Astrocyte (in vitro differentiated cells and primary cell): Measurements from ENCODE around the gene CPNE2. TPM values are rescaled to one million over a fixed set of nuclear protein-coding genes. Genes with fewer than 3 reads are reported as not detected.

Source experiments
- DNase-seq: peaks from one replicate; pipeline ENCODE4 v3.0.0-alpha.2; 2010; ENCODE audit warnings: low read depth
- FAIRE-seq: peaks from 2 replicates; lab custom pipeline; 2011; peaks lifted over from hg19 to GRCh38; lab: Jason Lieb, UNC
- H2AFZ ChIP-seq: 2 replicates; pipeline ENCODE4 v1.6.0; 2012; ENCODE audit warnings: low read depth, low read length, inconsistent platforms
- H3K27ac ChIP-seq: 2 replicates; pipeline ENCODE4 v1.5.1; 2011; ENCODE audit warnings: low read depth, low read length, inconsistent platforms
- H3K27me3 ChIP-seq: 2 replicates; pipeline ENCODE4 v1.6.0; 2011; ENCODE audit warnings: low read length, inconsistent platforms; ENCODE audit not compliant: insufficient read depth
- H3K36me3 ChIP-seq: 2 replicates; pipeline ENCODE4 v1.5.1; 2011; ENCODE audit warnings: low read length, inconsistent platforms; ENCODE audit not compliant: insufficient read depth
- H3K4me1 ChIP-seq: 2 replicates; pipeline ENCODE4 v1.5.1; 2011; ENCODE audit warnings: low read length, inconsistent platforms; ENCODE audit not compliant: insufficient read depth
- H3K4me2 ChIP-seq: 2 replicates; pipeline ENCODE4 v1.6.0; 2012; ENCODE audit warnings: low read length, inconsistent platforms
- H3K4me3 ChIP-seq: 2 replicates; pipeline ENCODE4 v1.5.1; 2011; ENCODE audit warnings: low read depth, mild to moderate bottlenecking, low read length, inconsistent platforms; ENCODE audit not compliant: insufficient read depth
- H3K79me2 ChIP-seq: 2 replicates; pipeline ENCODE4 v1.6.0; 2012; ENCODE audit warnings: mild to moderate bottlenecking, low read length, inconsistent platforms; ENCODE audit not compliant: insufficient read depth
- H3K9ac ChIP-seq: 2 replicates; pipeline ENCODE4 v1.6.0; 2012; ENCODE audit warnings: mild to moderate bottlenecking, low read length, inconsistent platforms
- H3K9me3 ChIP-seq: 2 replicates; pipeline ENCODE4 v1.5.1; 2012; ENCODE audit warnings: low read depth, mild to moderate bottlenecking, low read length, inconsistent platforms; ENCODE audit not compliant: insufficient read depth
- H4K20me1 ChIP-seq: 2 replicates; pipeline ENCODE4 v1.6.0; 2012; ENCODE audit warnings: low read length, inconsistent platforms; ENCODE audit not compliant: insufficient read depth
- H3K27ac Mint-ChIP-seq: one replicate; pipeline ENCODE4 v1.8.0; 2021; ENCODE audit warnings: mild to moderate bottlenecking, mixed read lengths; ENCODE audit not compliant: unreplicated experiment
- H3K27me3 Mint-ChIP-seq: one replicate; pipeline ENCODE4 v1.8.0; 2021; ENCODE audit warnings: low read depth, mixed read lengths; ENCODE audit not compliant: unreplicated experiment
- H3K36me3 Mint-ChIP-seq: one replicate; pipeline ENCODE4 v1.8.0; 2021; ENCODE audit warnings: low read depth, mixed read lengths; ENCODE audit not compliant: unreplicated experiment
- H3K4me1 Mint-ChIP-seq: one replicate; pipeline ENCODE4 v1.8.0; 2021; ENCODE audit warnings: low read depth, mixed read lengths; ENCODE audit not compliant: unreplicated experiment
- H3K4me3 Mint-ChIP-seq: one replicate; pipeline ENCODE4 v1.8.0; 2021; ENCODE audit warnings: mild to moderate bottlenecking, moderate library complexity, mixed read lengths; ENCODE audit not compliant: unreplicated experiment
- H3K9me3 Mint-ChIP-seq: one replicate; pipeline ENCODE4 v1.8.0; 2021; ENCODE audit warnings: mild to moderate bottlenecking, mixed read lengths; ENCODE audit not compliant: unreplicated experiment
- CTCF ChIP-seq: IDR thresholded peaks from 2 replicates; pipeline ENCODE4 v1.5.1; 2011; ENCODE audit warnings: low read depth, mild to moderate bottlenecking, inconsistent platforms, low read length, moderate library complexity; ENCODE audit not compliant: insufficient read depth
- EZH2 ChIP-seq: IDR thresholded peaks from 2 replicates; pipeline ENCODE4 v1.6.1; 2012; ENCODE audit warnings: mild to moderate bottlenecking, low read length, inconsistent platforms; ENCODE audit not compliant: insufficient read depth
- total RNA-seq: library from RNA; stranded (reverse); gene quantifications from 2 replicates; pipeline ENCODE4 v1.2.1, GENCODE V29; 2021

The CPNE2 gene
- total RNA-seq, 1 donor from 2014 or later, result 19.3 TPM

DNA sequence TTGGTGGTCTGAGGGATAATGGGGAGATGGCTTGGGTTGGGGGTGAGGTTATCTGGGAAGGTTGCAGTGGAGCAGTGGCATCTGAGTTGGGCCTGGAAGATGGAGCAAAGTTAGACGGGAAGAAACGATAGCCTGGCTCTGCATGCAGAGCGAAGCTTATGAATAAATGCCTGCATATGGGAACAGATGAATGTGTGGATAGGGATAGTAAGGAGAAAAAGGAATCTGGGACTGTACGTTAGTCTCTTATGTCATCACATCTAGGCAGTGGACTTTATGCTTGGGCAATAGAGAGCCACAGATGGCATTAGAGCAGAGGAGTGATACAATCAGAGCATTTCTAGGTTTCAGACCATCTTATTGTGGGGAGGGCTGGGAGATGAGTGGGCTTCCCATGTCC, 33.0 kb downstream of the CPNE2 start:
- Mint-ChIP-seq H3K4me1 (peaks cover 4% of the 10 kb centered on the region), H3K9me3 (no peaks in the 10 kb centered on the region), H3K27ac (no peak overlapping the region), H3K27me3 (peaks cover 2% of the 10 kb centered on the region), H3K36me3 (peaks cover 19% of the 10 kb centered on the region), H3K4me3 (no peak overlapping the region)
- H3K27me3 ChIP-seq, result no peaks in the 10 kb centered on the region
- no peaks in the 10 kb centered on the region for H3K4me1 ChIP-seq
- no peak overlapping the region for H3K4me2 ChIP-seq
- no peak overlapping the region for H3K4me3 ChIP-seq
- H3K9ac ChIP-seq, result no peak overlapping the region
- H3K36me3 ChIP-seq, result peaks cover 2% of the 10 kb centered on the region
- no peaks in the 10 kb centered on the region for H3K79me2 ChIP-seq
- H3K9me3 ChIP-seq, result no peaks in the 10 kb centered on the region
- FAIRE-seq, result no peak
- no peaks in the 10 kb centered on the region for H4K20me1 ChIP-seq
- H2AFZ ChIP-seq, result no peak overlapping the region
- H3K27ac ChIP-seq, result no peak overlapping the region
- no peak for TF ChIP-seq CTCF
- no peak for TF ChIP-seq EZH2
- DNase-seq, result no peak

- Histone ChIP-seq H3K9ac (no peak overlapping the region), H3K79me2 (no peaks in the 10 kb centered on the region), H3K27ac (no peak overlapping the region), H2AFZ (no peak overlapping the region), H3K4me3 (no peak overlapping the region), H3K9me3 (no peaks in the 10 kb centered on the region), H4K20me1 (no peaks in the 10 kb centered on the region), H3K27me3 (no peaks in the 10 kb centered on the region), H3K36me3 (peaks cover 2% of the 10 kb centered on the region), H3K4me2 (no peak overlapping the region), H3K4me1 (no peaks in the 10 kb centered on the region)
- H3K36me3 Mint-ChIP-seq, result peaks cover 17% of the 10 kb centered on the region
- H3K4me3 Mint-ChIP-seq, result no peak overlapping the region
- DNase-seq (no peak), FAIRE-seq (no peak)
- no peaks in the 10 kb centered on the region for H3K9me3 Mint-ChIP-seq
- peaks cover 2% of the 10 kb centered on the region for H3K27me3 Mint-ChIP-seq
- TF ChIP-seq CTCF, result no peak
- TF ChIP-seq EZH2, result no peak
- H3K27ac Mint-ChIP-seq, result no peak overlapping the region
- peaks cover 4% of the 10 kb centered on the region for H3K4me1 Mint-ChIP-seq
Measured at GRCh38 chr16:57125969-57126368, 33.6 kb downstream of the CPNE2 start.

DNA sequence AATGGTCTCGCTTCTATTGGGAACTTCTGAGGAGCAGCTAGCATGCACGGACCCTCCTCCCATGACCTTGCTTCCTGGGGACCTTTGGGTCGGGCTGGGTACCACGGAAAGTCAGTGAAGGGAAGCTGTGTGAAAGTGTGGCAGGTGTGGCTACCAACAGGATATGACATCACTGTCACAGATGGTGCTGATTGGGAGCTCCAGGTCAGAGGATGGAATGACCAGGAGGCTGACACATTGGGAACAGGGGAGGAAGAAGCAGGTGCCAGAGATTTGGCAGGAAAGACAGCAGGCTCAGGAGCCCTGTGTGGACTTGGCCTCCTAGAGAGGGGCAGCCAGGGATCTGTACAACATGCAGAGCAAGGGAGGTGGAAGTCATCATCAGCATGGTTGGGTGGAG, 34.0 kb downstream of the CPNE2 start:
- H3K27me3 ChIP-seq, result no peaks in the 10 kb centered on the region
- FAIRE-seq (no peak), DNase-seq (no peak)
- Mint-ChIP-seq H3K4me1 (peaks cover 4% of the 10 kb centered on the region), H3K36me3 (peaks cover 15% of the 10 kb centered on the region), H3K4me3 (no peak overlapping the region), H3K27ac (peak overlapping the region; percentile 13), H3K9me3 (no peaks in the 10 kb centered on the region), H3K27me3 (peaks cover 2% of the 10 kb centered on the region)
- H3K79me2 ChIP-seq, result no peaks in the 10 kb centered on the region
- no peak overlapping the region for H3K27ac ChIP-seq
- H3K9me3 ChIP-seq, result no peaks in the 10 kb centered on the region
- H3K4me2 ChIP-seq, result no peak overlapping the region
- TF ChIP-seq EZH2 (no peak), CTCF (no peak)
- H3K4me3 ChIP-seq, result no peak overlapping the region
- H3K9ac ChIP-seq, result no peak overlapping the region
- H2AFZ ChIP-seq, result no peak overlapping the region
- no peaks in the 10 kb centered on the region for H3K4me1 ChIP-seq
- no peaks in the 10 kb centered on the region for H4K20me1 ChIP-seq
- peaks cover 2% of the 10 kb centered on the region for H3K36me3 ChIP-seq
